Astrocyte (in vitro differentiated cells and primary cell): ENCODE results near the gene PNPLA7. TPM values are rescaled to one million over a fixed set of nuclear protein-coding genes. Genes with fewer than 3 reads are reported as not detected.

Experiments used
- DNase-seq: peaks from one replicate; pipeline ENCODE4 v3.0.0-alpha.2; 2010; ENCODE audit warnings: low read depth
- FAIRE-seq: peaks from 2 replicates; lab custom pipeline; 2011; peaks lifted over from hg19 to GRCh38; lab: Jason Lieb, UNC
- H2AFZ ChIP-seq: 2 replicates; pipeline ENCODE4 v1.6.0; 2012; ENCODE audit warnings: low read depth, low read length, inconsistent platforms
- H3K27ac ChIP-seq: 2 replicates; pipeline ENCODE4 v1.5.1; 2011; ENCODE audit warnings: low read depth, low read length, inconsistent platforms
- H3K27me3 ChIP-seq: 2 replicates; pipeline ENCODE4 v1.6.0; 2011; ENCODE audit warnings: low read length, inconsistent platforms; ENCODE audit not compliant: insufficient read depth
- H3K36me3 ChIP-seq: 2 replicates; pipeline ENCODE4 v1.5.1; 2011; ENCODE audit warnings: low read length, inconsistent platforms; ENCODE audit not compliant: insufficient read depth
- H3K4me1 ChIP-seq: 2 replicates; pipeline ENCODE4 v1.5.1; 2011; ENCODE audit warnings: low read length, inconsistent platforms; ENCODE audit not compliant: insufficient read depth
- H3K4me2 ChIP-seq: 2 replicates; pipeline ENCODE4 v1.6.0; 2012; ENCODE audit warnings: low read length, inconsistent platforms
- H3K4me3 ChIP-seq: 2 replicates; pipeline ENCODE4 v1.5.1; 2011; ENCODE audit warnings: low read depth, mild to moderate bottlenecking, low read length, inconsistent platforms; ENCODE audit not compliant: insufficient read depth
- H3K79me2 ChIP-seq: 2 replicates; pipeline ENCODE4 v1.6.0; 2012; ENCODE audit warnings: mild to moderate bottlenecking, low read length, inconsistent platforms; ENCODE audit not compliant: insufficient read depth
- H3K9ac ChIP-seq: 2 replicates; pipeline ENCODE4 v1.6.0; 2012; ENCODE audit warnings: mild to moderate bottlenecking, low read length, inconsistent platforms
- H3K9me3 ChIP-seq: 2 replicates; pipeline ENCODE4 v1.5.1; 2012; ENCODE audit warnings: low read depth, mild to moderate bottlenecking, low read length, inconsistent platforms; ENCODE audit not compliant: insufficient read depth
- H4K20me1 ChIP-seq: 2 replicates; pipeline ENCODE4 v1.6.0; 2012; ENCODE audit warnings: low read length, inconsistent platforms; ENCODE audit not compliant: insufficient read depth
- H3K27ac Mint-ChIP-seq: one replicate; pipeline ENCODE4 v1.8.0; 2021; ENCODE audit warnings: mild to moderate bottlenecking, mixed read lengths; ENCODE audit not compliant: unreplicated experiment
- H3K27me3 Mint-ChIP-seq: one replicate; pipeline ENCODE4 v1.8.0; 2021; ENCODE audit warnings: low read depth, mixed read lengths; ENCODE audit not compliant: unreplicated experiment
- H3K36me3 Mint-ChIP-seq: one replicate; pipeline ENCODE4 v1.8.0; 2021; ENCODE audit warnings: low read depth, mixed read lengths; ENCODE audit not compliant: unreplicated experiment
- H3K4me1 Mint-ChIP-seq: one replicate; pipeline ENCODE4 v1.8.0; 2021; ENCODE audit warnings: low read depth, mixed read lengths; ENCODE audit not compliant: unreplicated experiment
- H3K4me3 Mint-ChIP-seq: one replicate; pipeline ENCODE4 v1.8.0; 2021; ENCODE audit warnings: mild to moderate bottlenecking, moderate library complexity, mixed read lengths; ENCODE audit not compliant: unreplicated experiment
- H3K9me3 Mint-ChIP-seq: one replicate; pipeline ENCODE4 v1.8.0; 2021; ENCODE audit warnings: mild to moderate bottlenecking, mixed read lengths; ENCODE audit not compliant: unreplicated experiment
- CTCF ChIP-seq: IDR thresholded peaks from 2 replicates; pipeline ENCODE4 v1.5.1; 2011; ENCODE audit warnings: low read depth, mild to moderate bottlenecking, inconsistent platforms, low read length, moderate library complexity; ENCODE audit not compliant: insufficient read depth
- EZH2 ChIP-seq: IDR thresholded peaks from 2 replicates; pipeline ENCODE4 v1.6.1; 2012; ENCODE audit warnings: mild to moderate bottlenecking, low read length, inconsistent platforms; ENCODE audit not compliant: insufficient read depth
- total RNA-seq: library from RNA; stranded (reverse); gene quantifications from 2 replicates; pipeline ENCODE4 v1.2.1, GENCODE V29; 2021

The PNPLA7 gene
- total RNA-seq, 1 donor from 2014 or later, result 2.6 TPM

- TF ChIP-seq EZH2 (no peak), CTCF (no peak)
Observed at GRCh38 chr9:137474271-137474670, 75.9 kb downstream of the PNPLA7 start.

DNA sequence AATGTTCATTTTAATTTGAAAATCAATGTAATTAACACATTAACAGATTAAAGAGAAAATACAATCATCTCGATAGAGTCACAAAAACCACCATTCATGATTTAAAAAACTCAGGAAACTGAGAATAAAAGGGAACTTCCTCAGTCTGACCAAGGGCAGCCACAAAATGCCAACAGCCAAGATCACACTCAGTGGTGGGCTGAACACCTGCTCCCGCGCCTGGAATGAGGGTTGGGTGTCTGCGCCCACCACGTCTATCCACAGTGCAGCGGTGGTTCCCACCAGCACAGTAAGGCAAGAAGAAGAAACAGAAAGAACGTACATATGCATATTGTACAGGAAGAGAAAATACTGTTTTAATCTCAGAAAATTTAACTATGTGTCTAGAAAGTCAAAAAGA, 79.4 kb downstream of the PNPLA7 start:
- Mint-ChIP-seq H3K27me3 (peaks cover 7% of the 10 kb centered on the region), H3K4me1 (no peaks in the 10 kb centered on the region), H3K4me3 (no peak overlapping the region), H3K9me3 (peaks cover 9% of the 10 kb centered on the region), H3K27ac (no peak overlapping the region), H3K36me3 (no peaks in the 10 kb centered on the region)
- FAIRE-seq (no peak), DNase-seq (no peak)
- Histone ChIP-seq H4K20me1 (no peaks in the 10 kb centered on the region), H2AFZ (no peak overlapping the region), H3K27me3 (peaks cover 3% of the 10 kb centered on the region), H3K9me3 (peaks cover 4% of the 10 kb centered on the region), H3K36me3 (no peaks in the 10 kb centered on the region), H3K4me1 (no peaks in the 10 kb centered on the region), H3K4me3 (no peak overlapping the region), H3K4me2 (no peak overlapping the region), H3K79me2 (no peaks in the 10 kb centered on the region), H3K27ac (no peak overlapping the region), H3K9ac (no peak overlapping the region)
- TF ChIP-seq EZH2 (no peak), CTCF (no peak)

More at GRCh38 chr9:137474271-137474670, 75.9 kb downstream of the PNPLA7 start:
- Histone ChIP-seq H4K20me1 (no peaks in the 10 kb centered on the region), H3K27ac (no peak overlapping the region), H3K9ac (no peak overlapping the region), H3K27me3 (no peaks in the 10 kb centered on the region), H3K36me3 (no peaks in the 10 kb centered on the region), H3K9me3 (peaks cover 7% of the 10 kb centered on the region), H3K4me1 (no peaks in the 10 kb centered on the region), H3K79me2 (no peaks in the 10 kb centered on the region), H2AFZ (no peak overlapping the region), H3K4me3 (no peak overlapping the region), H3K4me2 (no peak overlapping the region)
- FAIRE-seq (no peak), DNase-seq (no peak)
- no peak overlapping the region for H3K27ac Mint-ChIP-seq
- H3K4me1 Mint-ChIP-seq, result no peaks in the 10 kb centered on the region
- H3K27me3 Mint-ChIP-seq, result peaks cover 6% of the 10 kb centered on the region
- H3K9me3 Mint-ChIP-seq, result peaks cover 13% of the 10 kb centered on the region
- peaks cover 4% of the 10 kb centered on the region for H3K36me3 Mint-ChIP-seq
- no peak overlapping the region for H3K4me3 Mint-ChIP-seq

DNA sequence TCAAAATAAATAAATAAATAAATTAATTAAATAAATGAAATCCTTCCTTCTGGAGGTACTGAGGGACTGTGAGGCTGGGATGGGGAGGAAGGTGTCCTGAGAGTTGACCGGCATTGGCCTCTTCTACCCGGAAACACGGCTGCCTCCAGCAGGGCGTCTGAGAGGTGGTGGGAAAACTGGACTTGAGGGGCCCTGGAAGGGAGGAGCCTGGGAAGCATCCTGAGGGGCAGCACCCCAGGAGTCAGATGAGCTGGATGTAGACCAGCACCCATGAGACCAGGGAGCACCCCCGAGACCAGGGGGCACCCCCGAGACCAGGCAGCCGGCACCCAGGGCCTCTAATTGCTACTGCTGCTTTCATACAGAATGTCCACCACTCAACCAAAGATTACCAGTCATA, 82.3 kb downstream of the PNPLA7 start:
- H3K36me3 Mint-ChIP-seq, result peaks cover 2% of the 10 kb centered on the region
- DNase-seq, result no peak
- H3K9me3 Mint-ChIP-seq, result no peaks in the 10 kb centered on the region
- H3K9me3 ChIP-seq, result no peaks in the 10 kb centered on the region
- H3K4me1 Mint-ChIP-seq, result no peaks in the 10 kb centered on the region
- no peak for FAIRE-seq
- no peak overlapping the region for H2AFZ ChIP-seq
- no peaks in the 10 kb centered on the region for H3K4me1 ChIP-seq
- H3K4me3 Mint-ChIP-seq, result no peak overlapping the region
- no peaks in the 10 kb centered on the region for H4K20me1 ChIP-seq
- no peak overlapping the region for H3K27ac ChIP-seq
- no peak overlapping the region for H3K4me3 ChIP-seq
- no peaks in the 10 kb centered on the region for H3K79me2 ChIP-seq
- TF ChIP-seq CTCF (no peak), EZH2 (no peak)
- H3K27ac Mint-ChIP-seq, result no peak overlapping the region
- H3K27me3 Mint-ChIP-seq, result peaks cover 11% of the 10 kb centered on the region
- no peaks in the 10 kb centered on the region for H3K36me3 ChIP-seq
- no peak overlapping the region for H3K4me2 ChIP-seq
- no peak overlapping the region for H3K9ac ChIP-seq
- peaks cover 3% of the 10 kb centered on the region for H3K27me3 ChIP-seq
